ENCODE data around the gene RIOX2.
A peak's percentile ranks its signal among the peaks of the same experiment; 100 is the strongest.

RIOX2 gene

GRCh38 chr3:97958796-97959195, 13.4 kb downstream of the RIOX2 start:
- Histone ChIP-seq H3K36me3 (ENCODE audit: insufficient read depth, low read length) (peaks cover 16% of the 10 kb centered on the region; the same call in 1 of the 2 replicates), H3K27me3 (ENCODE audit: insufficient read depth, low read length, poor library complexity, severe bottlenecking) (no peaks in the 10 kb centered on the region), H3F3A (ENCODE audit: low read depth) (no peaks in the 10 kb centered on the region), H3K4me1 (ENCODE audit: insufficient read depth, low read length, poor library complexity, severe bottlenecking) (peaks cover 15% of the 10 kb centered on the region), H3K4me2 (ENCODE audit: low read depth, low read length, poor library complexity, severe bottlenecking) (peak overlapping the region; percentile 23), H4K20me1 (ENCODE audit: insufficient read depth, low read length, poor library complexity, severe bottlenecking) (no peaks in the 10 kb centered on the region), H3K79me2 (ENCODE audit: insufficient read depth, low read length) (peaks cover 8% of the 10 kb centered on the region; the same call in 1 of the 2 replicates), H3K9me3 (ENCODE audit: insufficient read depth, low read depth, low read length) (no peaks in the 10 kb centered on the region), H3K4me3 (ENCODE audit: low read length, poor library complexity, severe bottlenecking) (peak overlapping the region; percentile 1), H3K9me2 (replicated peaks; ENCODE audit: low read depth, low read length) (no peaks in the 10 kb centered on the region), H2AFZ (ENCODE audit: low read length) (peak overlapping the region; percentile 32; the same call in 1 of the 2 replicates), H3K9ac (ENCODE audit: low read depth, low read length, poor library complexity, severe bottlenecking) (no peak overlapping the region)
- TF ChIP-seq CTCF (conservative IDR thresholded peaks at IDR 0.05; ENCODE audit: low read length) (no peak), EZH2phosphoT487 (IDR thresholded peaks at IDR 0.05; ENCODE audit: borderline replicate concordance) (no peak)

- Histone ChIP-seq H3F3A (ENCODE audit: low read depth) (no peaks in the 10 kb centered on the region), H2AFZ (ENCODE audit: low read length) (no peak overlapping the region; the same call in 1 of the 2 replicates), H3K9ac (ENCODE audit: low read depth, low read length, poor library complexity, severe bottlenecking) (no peak overlapping the region), H3K36me3 (ENCODE audit: insufficient read depth, low read length) (peaks cover 19% of the 10 kb centered on the region; the same call in 1 of the 2 replicates), H4K20me1 (ENCODE audit: insufficient read depth, low read length, poor library complexity, severe bottlenecking) (no peaks in the 10 kb centered on the region), H3K9me3 (ENCODE audit: insufficient read depth, low read depth, low read length) (no peaks in the 10 kb centered on the region), H3K9me2 (replicated peaks; ENCODE audit: low read depth, low read length) (no peaks in the 10 kb centered on the region), H3K4me2 (ENCODE audit: low read depth, low read length, poor library complexity, severe bottlenecking) (peak overlapping the region; percentile 23), H3K79me2 (ENCODE audit: insufficient read depth, low read length) (peaks cover 7% of the 10 kb centered on the region; the same call in 1 of the 2 replicates), H3K27me3 (ENCODE audit: insufficient read depth, low read length, poor library complexity, severe bottlenecking) (no peaks in the 10 kb centered on the region), H3K4me3 (ENCODE audit: low read length, poor library complexity, severe bottlenecking) (no peak overlapping the region), H3K4me1 (ENCODE audit: insufficient read depth, low read length, poor library complexity, severe bottlenecking) (peaks cover 12% of the 10 kb centered on the region)
- TF ChIP-seq CTCF (conservative IDR thresholded peaks at IDR 0.05; ENCODE audit: low read length) (no peak), EZH2phosphoT487 (IDR thresholded peaks at IDR 0.05; ENCODE audit: borderline replicate concordance) (no peak)
Measured at GRCh38 chr3:97958396-97958795, 13.8 kb downstream of the RIOX2 start.

- no peak for TF ChIP-seq CTCF (conservative IDR thresholded peaks at IDR 0.05; ENCODE audit: low read length)
- no peak for TF ChIP-seq EZH2phosphoT487 (IDR thresholded peaks at IDR 0.05; ENCODE audit: borderline replicate concordance)
- Histone ChIP-seq H3K9me2 (replicated peaks; ENCODE audit: low read depth, low read length) (no peaks in the 10 kb centered on the region), H3K4me1 (ENCODE audit: insufficient read depth, low read length, poor library complexity, severe bottlenecking) (peaks cover 12% of the 10 kb centered on the region), H4K20me1 (ENCODE audit: insufficient read depth, low read length, poor library complexity, severe bottlenecking) (no peaks in the 10 kb centered on the region), H3K4me3 (ENCODE audit: low read length, poor library complexity, severe bottlenecking) (no peak overlapping the region), H3K36me3 (ENCODE audit: insufficient read depth, low read length) (peaks cover 22% of the 10 kb centered on the region; the same call in 1 of the 2 replicates), H3K4me2 (ENCODE audit: low read depth, low read length, poor library complexity, severe bottlenecking) (no peak overlapping the region), H3K9me3 (ENCODE audit: insufficient read depth, low read depth, low read length) (no peaks in the 10 kb centered on the region), H3F3A (ENCODE audit: low read depth) (no peaks in the 10 kb centered on the region), H3K27me3 (ENCODE audit: insufficient read depth, low read length, poor library complexity, severe bottlenecking) (no peaks in the 10 kb centered on the region), H3K9ac (ENCODE audit: low read depth, low read length, poor library complexity, severe bottlenecking) (no peak overlapping the region), H3K79me2 (ENCODE audit: insufficient read depth, low read length) (peaks cover 2% of the 10 kb centered on the region; the same call in 1 of the 2 replicates), H2AFZ (ENCODE audit: low read length) (no peak overlapping the region)
Measured at GRCh38 chr3:97957617-97958311, 14.5 kb downstream of the RIOX2 start.

All from Loucy (cell line).